SK-N-SH treated with all-trans-retinoic acid at 6 μM for 48 hours (cell line): Measurements from ENCODE around the gene FAM47E.

Experiments used
- ATAC-seq: fragments of 200-7000 bp; cut with Tn5 transposase; 3 replicates; pipeline ENCODE4 v1.9.1; 2020; ENCODE audit warnings: mild to moderate bottlenecking, moderate library complexity
- ARNTL ChIP-seq: fragments of 450-650 bp; formaldehyde crosslinking; IDR thresholded peaks from 2 replicates; pipeline ENCODE4 v1.5.0; 2020; ENCODE audit warnings: low read depth, mild to moderate bottlenecking, moderate library complexity, borderline replicate concordance
- BACH2 ChIP-seq: fragments of 250-450 bp; sonication (Bioruptor Pico); IDR thresholded peaks from 2 replicates; pipeline ENCODE4 v1.9.0; 2021; ENCODE audit warnings: mild to moderate bottlenecking, borderline replicate concordance
- CREB5 ChIP-seq: fragments of 250-450 bp; sonication (Bioruptor Pico); IDR thresholded peaks from 2 replicates; pipeline ENCODE4 v1.5.1; 2020; ENCODE audit warnings: low read depth, mild to moderate bottlenecking, moderate library complexity
- CSDC2 ChIP-seq: fragments of 250-450 bp; sonication (Bioruptor Pico); IDR thresholded peaks from 2 replicates; pipeline ENCODE4 v1.5.0; 2020; ENCODE audit warnings: mild to moderate bottlenecking, moderate library complexity
- CSRNP3 ChIP-seq: fragments of 250-450 bp; sonication (Bioruptor Pico); IDR thresholded peaks from 2 replicates; pipeline ENCODE4 v1.5.1; 2021; ENCODE audit warnings: mild to moderate bottlenecking, moderate library complexity
- ESRRG ChIP-seq: fragments of 250-450 bp; sonication (Bioruptor Pico); IDR thresholded peaks from 2 replicates; pipeline ENCODE4 v1.6.1; 2021; ENCODE audit warnings: mild to moderate bottlenecking
- GLIS3 ChIP-seq: fragments of 250-450 bp; sonication (Bioruptor Pico); IDR thresholded peaks from 2 replicates; pipeline ENCODE4 v1.5.0; 2020; ENCODE audit warnings: mild to moderate bottlenecking, moderate library complexity
- ISL1 ChIP-seq: fragments of 250-450 bp; sonication (Bioruptor Pico); IDR thresholded peaks from 2 replicates; pipeline ENCODE4 v2.1.2; 2022; ENCODE audit warnings: mild to moderate bottlenecking, moderate library complexity
- OSR1 ChIP-seq: fragments of 250-450 bp; sonication (Bioruptor Pico); IDR thresholded peaks from 2 replicates; pipeline ENCODE4 v1.8.0; 2022; ENCODE audit warnings: moderate library complexity, mild to moderate bottlenecking, inconsistent platforms
- PATZ1 ChIP-seq: fragments of 250-450 bp; sonication (Bioruptor Pico); IDR thresholded peaks from 2 replicates; pipeline ENCODE4 v1.8.0; 2020; ENCODE audit warnings: mild to moderate bottlenecking, moderate library complexity, borderline replicate concordance
- POU6F1 ChIP-seq: fragments of 250-450 bp; sonication (Bioruptor Pico); IDR thresholded peaks from 2 replicates; pipeline ENCODE4 v1.8.0; 2021; ENCODE audit warnings: low read depth, mild to moderate bottlenecking, moderate library complexity, borderline replicate concordance
- PPARA ChIP-seq: fragments of 250-450 bp; sonication (Bioruptor Pico); IDR thresholded peaks from 2 replicates; pipeline ENCODE4 v1.5.0; 2020; ENCODE audit warnings: mild to moderate bottlenecking, borderline replicate concordance
- RARB ChIP-seq: fragments of 250-450 bp; sonication (Bioruptor Pico); IDR thresholded peaks from 2 replicates; pipeline ENCODE4 v1.8.0; 2021; ENCODE audit warnings: mild to moderate bottlenecking, moderate library complexity
- TCF4 ChIP-seq: fragments of 250-450 bp; sonication (Bioruptor Pico); IDR thresholded peaks from 2 replicates; pipeline ENCODE4 v1.8.0; 2021; ENCODE audit warnings: mild to moderate bottlenecking, moderate library complexity, borderline replicate concordance
- TSHZ2 ChIP-seq: fragments of 250-450 bp; sonication (Bioruptor Pico); IDR thresholded peaks from 2 replicates; pipeline ENCODE4 v1.5.0; 2020; ENCODE audit warnings: mild to moderate bottlenecking, moderate library complexity
- ZC3H10 ChIP-seq: fragments of 250-450 bp; sonication (Bioruptor Pico); IDR thresholded peaks from 2 replicates; pipeline ENCODE4 v1.5.1; 2021; ENCODE audit warnings: mild to moderate bottlenecking, moderate library complexity
- ZFP3 ChIP-seq: fragments of 250-450 bp; sonication (Bioruptor Pico); IDR thresholded peaks from 2 replicates; pipeline ENCODE4 v1.5.0; 2020; ENCODE audit warnings: mild to moderate bottlenecking, moderate library complexity
- ZFP30 ChIP-seq: fragments of 450-650 bp; formaldehyde crosslinking; IDR thresholded peaks from 2 replicates; pipeline ENCODE4 v1.5.0; 2022; ENCODE audit warnings: mild to moderate bottlenecking, moderate library complexity
- ZNF565 ChIP-seq: fragments of 450-650 bp; formaldehyde crosslinking; conservative IDR thresholded peaks from 2 replicates; pipeline ENCODE4 v1.5.0; 2020; ENCODE audit warnings: low read depth, mild to moderate bottlenecking, moderate library complexity
- ZNF70 ChIP-seq: fragments of 450-650 bp; formaldehyde crosslinking; IDR thresholded peaks from 2 replicates; pipeline ENCODE4 v1.5.0; 2020; ENCODE audit warnings: mild to moderate bottlenecking, moderate library complexity
- ZNF8 ChIP-seq: fragments of 450-650 bp; formaldehyde crosslinking; IDR thresholded peaks from 2 replicates; pipeline ENCODE4 v1.5.0; 2020; ENCODE audit warnings: mild to moderate bottlenecking, moderate library complexity

The FAM47E gene

GRCh38 chr4:76251441-76252270 is at the start of gene FAM47E:
Gene FAM47E, plus strand, starts transcription at chr4:76251721. Its CDS starts 26 bp downstream, at chr4:76251747.
- TF ChIP-seq PPARA (CRISPR knock-in tag): no peak
- TF ChIP-seq ZNF70 (CRISPR knock-in tag): 0 out of 2 replicates have a peak, but pooled peaks have one; percentile 6
- TF ChIP-seq ZNF8 (CRISPR knock-in tag): peak; percentile 65
- peak; percentile 83 for TF ChIP-seq TCF4 (CRISPR knock-in tag)
- TF ChIP-seq GLIS3 (CRISPR knock-in tag): peak; percentile 35; the same call in 1 of the 2 replicates
- ATAC-seq: peak; percentile 98

- ATAC-seq: no peak
- TF ChIP-seq ESRRG (CRISPR knock-in tag): no peak
- no peak for TF ChIP-seq PATZ1 (CRISPR knock-in tag)
- no peak for TF ChIP-seq ZNF8 (CRISPR knock-in tag)
- TF ChIP-seq CSRNP3 (CRISPR knock-in tag): no peak
- no peak for TF ChIP-seq ZFP3
These were observed 48.0 kb upstream of the FAM47E start for GRCh38 chr4:76203541-76203940.

- no peak for ATAC-seq
- TF ChIP-seq ARNTL (CRISPR knock-in tag) (no peak), ZNF565 (no peak), TCF4 (CRISPR knock-in tag) (no peak), ISL1 (no peak), ZFP30 (CRISPR knock-in tag) (no peak), CSDC2 (no peak), POU6F1 (no peak), OSR1 (CRISPR knock-in tag) (no peak), ZNF70 (CRISPR knock-in tag) (no peak), ZC3H10 (CRISPR knock-in tag) (no peak), TSHZ2 (no peak), CSRNP3 (CRISPR knock-in tag) (no peak), BACH2 (CRISPR knock-in tag) (no peak), RARB (CRISPR knock-in tag) (no peak), PPARA (CRISPR knock-in tag) (no peak), CREB5 (CRISPR knock-in tag) (no peak)
- TF ChIP-seq, all 23 proteins: peak for 0
These were observed 46.6 kb upstream of the FAM47E start for GRCh38 chr4:76204936-76205335.
